HG02571 (cell line): Measurements from ENCODE around the gene CACNB2.

Experiments
- ATAC-seq: cut with Tn5 transposase; IDR thresholded peaks from one replicate; pipeline ENCODE4 v1.9.1; 2021; ENCODE audit warnings: mild to moderate bottlenecking, moderate library complexity; ENCODE audit not compliant: unreplicated experiment

The CACNB2 gene

GRCh38 chr10:18224626-18225445 is 84.6 kb downstream of the CACNB2 start:
- ATAC-seq, result no peak

- ATAC-seq, result no peak
Observed at GRCh38 chr10:18226336-18226735, 86.1 kb downstream of the CACNB2 start.

GRCh38 chr10:18229826-18230225 is 89.6 kb downstream of the CACNB2 start:
- no peak for ATAC-seq

- no peak for ATAC-seq
Observed at GRCh38 chr10:18230794-18231193, 90.6 kb downstream of the CACNB2 start.

GRCh38 chr10:18231480-18231879 is 91.3 kb downstream of the CACNB2 start:
- ATAC-seq, result no peak

GRCh38 chr10:18233775-18234174 is 93.6 kb downstream of the CACNB2 start:
- ATAC-seq, result no peak

- no peak for ATAC-seq
Observed at GRCh38 chr10:18235477-18235876, 95.3 kb downstream of the CACNB2 start.

GRCh38 chr10:18236756-18237155 is 96.5 kb downstream of the CACNB2 start:
- ATAC-seq, result no peak

- no peak for ATAC-seq
Observed at GRCh38 chr10:18238870-18239485, 98.8 kb downstream of the CACNB2 start.

- ATAC-seq, result no peak
Observed at GRCh38 chr10:18240185-18240882, 100.1 kb downstream of the CACNB2 start.

- ATAC-seq, result no peak
Observed at GRCh38 chr10:18246967-18247366, 106.7 kb downstream of the CACNB2 start.

- ATAC-seq, result no peak
Observed at GRCh38 chr10:18252086-18252485, 111.9 kb downstream of the CACNB2 start.

- no peak for ATAC-seq
Observed at GRCh38 chr10:18254086-18254485, 113.9 kb downstream of the CACNB2 start.

- ATAC-seq, result no peak
Observed at GRCh38 chr10:18254692-18255091, 114.5 kb downstream of the CACNB2 start.

GRCh38 chr10:18260310-18260922 is 120.2 kb downstream of the CACNB2 start:
- no peak for ATAC-seq

- ATAC-seq, result no peak
Observed at GRCh38 chr10:18261063-18261610, 120.9 kb downstream of the CACNB2 start.

- ATAC-seq, result no peak
Observed at GRCh38 chr10:18261768-18262231, 121.6 kb downstream of the CACNB2 start.

GRCh38 chr10:18264466-18265050 is 124.3 kb downstream of the CACNB2 start:
- ATAC-seq, result no peak

GRCh38 chr10:18268005-18268404 is 127.8 kb downstream of the CACNB2 start:
- ATAC-seq, result no peak

GRCh38 chr10:18271491-18271890 is 131.3 kb downstream of the CACNB2 start:
- ATAC-seq, result no peak

GRCh38 chr10:18273039-18273438 is 132.8 kb downstream of the CACNB2 start:
- ATAC-seq, result no peak
